HG03175 (cell line): ENCODE measurements around the gene LIX1.
"Not testable (repeated sequence)": the region's sequence is repeated elsewhere in the genome, so short reads cannot be mapped to it uniquely, and the experiment has no call there.

Experiments used
- ATAC-seq: cut with Tn5 transposase; IDR thresholded peaks from one replicate; pipeline ENCODE4 v1.9.1; 2021; ENCODE audit warnings: mild to moderate bottlenecking, moderate library complexity; ENCODE audit not compliant: unreplicated experiment

Gene LIX1

GRCh38 chr5:97142521-97143254, at the start of gene LIX1:
Gene LIX1, minus strand, starts transcription at chr5:97142611. Its CDS starts 35 bp downstream, at chr5:97142576.
- ATAC-seq: peak; percentile 88

- ATAC-seq: no peak
These were observed 49.5 kb upstream of the LIX1 start for GRCh38 chr5:97191893-97192292.

- not testable (repeated sequence) for ATAC-seq
These were observed 47.1 kb upstream of the LIX1 start for GRCh38 chr5:97189523-97189922.

GRCh38 chr5:97183930-97184213, 41.5 kb upstream of the LIX1 start:
- no peak for ATAC-seq

GRCh38 chr5:97183100-97183929, 40.9 kb upstream of the LIX1 start, which contains the start of gene RIOK2:
Gene RIOK2, minus strand, starts transcription at chr5:97183247. Its CDS starts 56 bp downstream, at chr5:97183191.
- ATAC-seq: peak; percentile 93

- ATAC-seq: no peak
These were observed 40.2 kb upstream of the LIX1 start for GRCh38 chr5:97182571-97183099.

GRCh38 chr5:97181856-97182545, 39.6 kb upstream of the LIX1 start:
- no peak for ATAC-seq

GRCh38 chr5:97179457-97179856, 37.0 kb upstream of the LIX1 start:
- not testable (repeated sequence) for ATAC-seq

- no peak for ATAC-seq
These were observed 29.8 kb upstream of the LIX1 start for GRCh38 chr5:97172227-97172626.

GRCh38 chr5:97171703-97172102, 29.3 kb upstream of the LIX1 start:
- no peak for ATAC-seq

GRCh38 chr5:97167435-97167834, 25.0 kb upstream of the LIX1 start:
- ATAC-seq: peak; percentile 82

GRCh38 chr5:97165726-97166125, 23.3 kb upstream of the LIX1 start:
- no peak for ATAC-seq

- ATAC-seq: no peak
These were observed 22.4 kb upstream of the LIX1 start for GRCh38 chr5:97164846-97165245.

GRCh38 chr5:97163790-97164285, 21.4 kb upstream of the LIX1 start:
- ATAC-seq: no peak

GRCh38 chr5:97163360-97163764, 21.0 kb upstream of the LIX1 start:
- no peak for ATAC-seq

- peak; percentile 54 for ATAC-seq
These were observed 19.6 kb upstream of the LIX1 start for GRCh38 chr5:97162045-97162444.

GRCh38 chr5:97157689-97158088, 15.3 kb upstream of the LIX1 start:
- ATAC-seq: no peak

- ATAC-seq: no peak
These were observed 9.0 kb upstream of the LIX1 start for GRCh38 chr5:97151370-97151769.

- no peak for ATAC-seq
These were observed 8.0 kb upstream of the LIX1 start for GRCh38 chr5:97150401-97150800.

GRCh38 chr5:97149709-97150108, 7.3 kb upstream of the LIX1 start:
- no peak for ATAC-seq

- ATAC-seq: no peak
These were observed 5.9 kb upstream of the LIX1 start for GRCh38 chr5:97148288-97148687.
